ENCODE measurements around the gene BICC1.

Gene BICC1

DNA sequence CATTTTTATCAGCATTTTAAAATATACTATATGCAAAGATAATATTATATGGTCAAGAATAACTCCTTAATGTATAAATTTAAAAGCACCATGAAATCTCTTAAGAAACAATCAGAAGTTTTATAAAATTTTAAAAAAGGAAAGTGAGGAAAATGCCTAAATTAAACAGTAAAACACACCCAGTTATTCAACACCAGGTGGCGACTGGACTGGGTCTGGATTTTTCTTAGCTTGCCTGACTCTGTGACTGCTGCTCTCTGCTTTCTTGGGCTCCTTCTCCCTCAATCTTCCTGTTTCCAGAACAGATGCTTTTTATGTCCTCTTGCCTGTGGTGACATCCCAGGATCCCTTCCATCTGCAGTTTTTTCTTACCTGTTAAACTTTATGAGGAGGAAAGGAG, 200.3 kb downstream of the BICC1 start:
- no peak for ATAC-seq

DNA sequence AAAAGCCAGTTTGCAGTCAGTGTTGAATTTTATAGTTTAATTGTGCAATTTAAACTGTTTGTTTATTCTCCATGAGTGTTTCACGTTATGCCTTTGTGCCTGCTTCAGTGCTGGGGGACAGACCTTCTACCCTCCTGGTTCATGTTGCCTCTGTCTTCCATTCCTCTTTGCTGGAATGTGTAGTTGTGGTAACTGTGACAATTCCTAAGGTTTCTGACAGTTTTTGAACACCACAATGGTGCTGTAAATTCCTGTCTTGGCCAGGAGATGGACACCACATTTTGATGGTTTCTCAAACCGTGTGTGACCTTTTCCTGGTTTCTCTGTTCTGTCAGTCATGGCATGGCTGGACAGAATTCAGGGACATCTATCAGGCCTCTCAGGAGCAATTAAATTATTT, 201.7 kb downstream of the BICC1 start:
- ATAC-seq: no peak

DNA sequence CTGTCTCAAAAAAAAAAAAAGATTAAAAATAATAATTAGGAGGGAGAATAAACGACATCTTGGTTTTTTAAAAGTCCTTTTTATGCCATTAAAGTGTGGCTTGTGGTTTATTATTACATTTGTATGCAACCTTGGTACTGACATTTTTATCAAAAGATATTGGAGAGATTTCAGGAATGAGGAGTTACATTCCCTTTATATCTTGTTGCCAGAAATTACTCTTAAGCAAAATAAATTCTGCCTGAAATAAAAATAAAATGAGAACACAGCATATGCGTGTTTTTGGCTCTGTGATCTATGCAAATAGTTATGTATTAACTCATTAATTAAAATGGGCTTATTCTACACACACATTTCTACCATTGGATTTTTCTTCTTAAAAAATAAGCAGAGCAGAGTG, 202.4 kb downstream of the BICC1 start:
- no peak for ATAC-seq

DNA sequence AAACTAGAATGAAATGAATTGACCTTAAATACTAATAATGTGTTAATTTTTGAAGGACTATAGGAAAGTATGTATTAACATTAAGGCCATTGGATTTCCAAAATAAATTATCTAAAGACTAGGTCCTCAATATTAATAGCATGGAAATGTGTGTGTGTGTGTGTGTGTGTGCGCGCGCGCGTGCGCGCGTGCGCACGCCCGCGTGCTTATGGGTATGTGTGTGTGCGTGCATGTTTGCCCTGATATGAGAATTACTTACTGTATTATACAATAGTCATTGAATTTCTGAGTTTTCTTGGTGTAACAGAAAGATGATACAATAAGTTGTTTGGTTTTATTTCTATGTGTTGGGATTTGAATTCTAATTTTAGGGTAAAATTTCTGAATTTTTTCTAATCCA, 205.9 kb downstream of the BICC1 start:
- ATAC-seq: no peak

DNA sequence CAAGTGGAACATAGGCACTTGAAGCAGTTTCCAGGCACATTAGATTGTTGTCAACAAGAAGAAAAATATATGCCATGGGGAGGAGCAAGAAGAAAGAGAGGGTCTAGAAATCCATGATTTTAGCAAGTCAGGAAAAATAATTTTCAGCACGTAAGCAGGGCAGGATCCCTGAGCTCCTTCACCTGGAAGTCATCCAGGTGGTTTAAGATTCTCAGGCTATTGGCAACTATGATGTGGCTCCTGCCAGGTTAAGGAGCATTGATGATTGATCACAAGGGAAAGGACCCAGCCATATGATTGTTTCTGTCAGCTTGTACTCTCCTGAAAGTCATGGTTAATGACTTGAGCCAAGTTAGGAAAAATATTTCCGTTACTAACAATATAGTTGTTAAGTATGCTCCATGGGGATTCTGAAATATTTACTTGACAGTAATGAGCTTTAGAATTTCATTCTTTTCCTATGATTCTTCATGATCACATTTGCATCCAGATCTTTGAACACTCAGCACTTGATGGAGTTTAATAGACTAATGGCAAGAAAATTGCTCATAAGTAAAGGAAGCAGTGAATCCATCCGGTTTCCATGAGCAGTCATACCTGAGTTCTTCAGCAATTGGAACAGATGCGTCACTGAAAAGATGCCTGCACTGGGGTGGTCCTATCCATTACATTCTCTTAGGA, 209.1 kb downstream of the BICC1 start:
- ATAC-seq: no peak

DNA sequence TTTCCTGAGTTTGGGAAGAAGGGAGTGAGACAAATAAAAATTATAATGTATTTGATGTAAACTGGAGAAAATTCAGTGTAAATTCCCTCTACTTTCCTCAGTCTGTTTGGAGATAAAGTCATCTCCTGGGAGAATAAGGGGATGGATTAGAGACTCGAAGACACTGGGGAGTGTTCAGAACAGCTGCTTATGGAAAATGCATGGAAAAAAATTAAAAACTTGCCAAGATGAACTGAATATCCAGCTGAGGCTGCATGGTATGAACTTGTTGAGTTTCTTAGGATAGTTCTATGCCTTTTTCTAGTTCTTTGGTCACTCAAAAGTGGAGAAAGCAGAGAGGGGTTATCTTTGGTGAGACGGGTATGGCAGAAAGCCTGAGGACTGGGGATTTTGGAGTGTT, 210.5 kb downstream of the BICC1 start:
- no peak for ATAC-seq

DNA sequence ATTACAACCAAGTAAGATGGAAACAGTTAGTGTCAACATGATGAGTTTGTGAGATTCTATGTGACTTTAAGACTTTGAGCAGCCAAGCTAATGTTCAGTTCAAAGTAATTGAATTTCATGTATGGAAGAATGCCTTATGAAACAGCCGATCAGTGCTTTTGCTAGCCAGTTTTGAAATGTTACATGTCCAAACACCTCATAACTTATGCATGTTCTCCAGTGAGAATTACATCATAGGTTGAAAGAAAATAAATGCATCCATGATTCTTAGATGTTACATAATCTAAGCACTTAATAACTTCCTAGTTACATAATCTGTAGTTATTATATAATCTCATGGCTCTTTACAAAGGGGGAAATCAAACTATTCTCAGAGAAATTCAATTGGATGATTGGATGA, 211.3 kb downstream of the BICC1 start:
- ATAC-seq: no peak

DNA sequence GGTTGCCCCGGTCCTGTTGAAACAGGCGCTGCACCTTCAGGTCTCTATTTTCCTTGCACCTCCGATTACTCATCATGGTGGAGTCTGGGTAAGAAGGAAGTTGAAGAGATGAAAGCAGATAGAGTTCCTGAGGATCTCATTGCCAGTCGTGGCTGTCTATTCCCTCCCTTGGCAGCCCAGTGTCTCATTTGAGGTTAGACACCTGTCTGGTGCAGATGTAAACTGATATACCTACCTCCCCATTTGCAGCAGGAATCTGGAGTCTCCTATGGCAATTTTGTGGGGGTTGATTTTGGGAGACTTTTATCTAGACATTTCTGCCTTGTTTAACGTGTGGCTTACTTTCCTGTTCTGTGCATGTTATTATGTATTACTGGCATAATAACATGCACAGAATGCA, 212.1 kb downstream of the BICC1 start:
- no peak for ATAC-seq

DNA sequence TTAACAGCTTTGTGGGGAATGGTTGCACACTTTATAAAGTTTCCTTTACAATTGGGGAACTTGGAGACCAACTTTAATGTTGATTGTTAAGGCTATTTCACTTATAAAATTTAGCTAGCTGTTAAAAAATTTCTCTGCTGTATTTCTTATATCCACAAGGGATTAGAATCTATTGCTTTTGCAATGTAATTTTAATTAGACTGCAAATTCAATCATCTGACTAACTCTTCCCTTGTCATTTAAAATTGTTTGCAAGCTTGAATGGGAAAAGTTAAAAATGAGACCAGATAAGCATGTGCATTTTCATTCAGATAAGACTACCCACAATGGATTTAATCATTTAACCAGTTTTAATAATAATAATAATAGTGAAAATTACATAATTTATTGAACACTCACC, 213.2 kb downstream of the BICC1 start:
- ATAC-seq: no peak

DNA sequence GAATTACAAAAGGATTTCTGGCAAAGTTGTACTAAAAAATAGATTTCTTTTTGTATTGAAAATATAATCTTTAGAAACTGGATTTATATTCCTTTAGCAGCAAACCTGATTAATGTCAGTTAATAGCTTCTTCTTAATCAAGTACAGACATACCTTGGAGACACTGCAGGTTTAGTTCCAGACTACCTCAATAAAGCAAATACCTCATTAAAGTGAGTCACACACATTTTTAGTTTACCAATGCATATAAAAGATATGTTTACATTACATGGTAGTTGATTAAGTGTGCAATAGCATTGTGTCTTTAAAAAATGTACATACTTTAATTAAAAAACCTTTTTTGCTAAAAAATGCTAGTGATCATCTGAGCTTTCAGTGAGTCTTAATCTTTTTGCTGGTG, 215.0 kb downstream of the BICC1 start:
- no peak for ATAC-seq

DNA sequence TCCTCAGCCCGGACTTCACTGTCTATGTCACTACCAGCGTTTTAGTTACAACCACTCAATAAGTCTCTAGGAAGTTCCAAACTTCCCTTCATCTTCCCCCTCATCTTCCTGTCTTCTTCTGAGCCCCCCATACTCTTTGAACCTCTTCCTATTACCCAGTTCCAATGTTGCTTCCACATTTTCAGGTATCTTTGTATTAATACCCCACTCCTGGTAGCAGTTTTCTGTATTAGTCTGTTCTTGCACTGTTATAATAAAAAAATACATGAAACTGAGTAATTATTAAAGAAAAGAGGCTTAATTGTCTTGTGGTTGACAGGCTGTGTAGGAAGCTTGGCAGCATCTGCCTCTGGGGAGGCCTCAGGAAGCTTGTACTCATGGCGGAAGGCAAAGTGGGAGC, 218.6 kb downstream of the BICC1 start:
- no peak for ATAC-seq

DNA sequence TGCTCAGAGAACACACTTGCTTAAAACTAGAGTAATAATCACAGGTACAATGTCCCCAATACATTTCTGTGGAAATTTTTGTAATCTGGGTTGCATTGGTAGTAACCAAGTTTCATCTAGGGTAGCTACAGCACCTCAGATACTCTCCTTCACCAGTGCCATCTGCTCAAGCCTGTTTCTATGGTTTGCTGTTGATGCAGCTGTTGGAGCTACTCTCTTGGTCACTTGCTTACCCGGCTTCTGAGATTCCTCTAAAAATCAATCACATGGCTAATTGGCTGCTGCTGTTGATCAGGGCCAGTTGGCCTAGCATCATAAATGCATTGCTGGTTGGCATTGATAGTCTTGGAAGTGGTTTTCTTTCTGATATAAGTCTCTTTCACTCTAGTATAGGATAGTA, 220.8 kb downstream of the BICC1 start:
- no peak for ATAC-seq

DNA sequence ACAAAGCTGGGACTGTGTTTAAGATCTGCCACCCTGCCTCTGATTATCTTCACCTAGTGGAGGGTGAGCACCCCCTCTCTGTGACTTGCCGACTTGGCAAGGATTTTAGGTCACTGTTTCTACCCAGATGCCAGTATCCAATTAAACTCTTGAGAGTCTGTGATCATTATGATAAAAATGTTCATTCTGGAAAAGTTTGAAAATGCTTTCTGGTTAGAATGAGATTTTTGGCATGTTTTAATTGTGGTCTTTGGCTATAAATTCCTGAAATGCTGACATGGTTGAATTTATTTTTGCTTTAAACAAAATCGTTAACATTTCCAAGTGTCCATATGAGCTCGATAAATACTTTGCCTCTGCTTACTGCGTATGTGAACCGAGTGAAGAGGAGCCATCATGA, 221.4 kb downstream of the BICC1 start:
- no peak for ATAC-seq

DNA sequence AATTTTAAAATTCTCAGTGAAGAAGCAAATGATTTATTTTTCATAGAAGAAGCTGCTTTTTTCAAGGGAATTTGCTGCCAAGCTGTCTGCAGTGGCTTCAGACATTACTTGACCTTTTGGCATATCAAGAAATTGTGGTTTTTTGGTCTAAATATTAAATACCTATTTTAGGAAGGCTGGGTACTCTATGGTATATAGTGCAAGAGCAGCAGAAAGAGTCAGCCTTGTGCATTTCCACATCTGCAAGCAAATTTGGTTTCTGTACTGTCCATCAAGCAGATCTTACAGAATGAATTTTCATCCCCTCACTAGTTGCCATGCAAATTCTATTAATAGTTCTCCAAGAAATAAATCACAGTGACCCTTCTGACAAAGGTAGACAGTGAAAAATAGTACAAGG, 222.0 kb downstream of the BICC1 start:
- no peak for ATAC-seq

DNA sequence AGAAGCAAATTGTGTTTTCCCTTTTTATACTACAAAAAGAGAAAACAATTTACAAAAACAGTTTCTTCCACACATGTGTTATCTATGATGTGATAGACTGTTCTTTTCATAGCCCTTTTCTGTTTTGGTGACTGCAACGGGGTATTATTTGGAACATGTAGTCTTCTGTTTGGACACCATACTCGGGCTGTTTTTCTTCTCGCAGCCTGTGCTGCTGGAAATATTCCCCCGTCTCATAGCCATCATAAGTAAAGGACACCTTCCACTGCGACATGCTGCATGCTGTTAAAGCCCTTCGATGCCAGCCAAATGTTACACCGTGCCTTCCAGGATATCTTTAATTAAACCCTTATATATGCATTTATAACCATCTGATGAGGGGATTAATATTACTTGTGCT, 222.4 kb downstream of the BICC1 start:
- no peak for ATAC-seq

DNA sequence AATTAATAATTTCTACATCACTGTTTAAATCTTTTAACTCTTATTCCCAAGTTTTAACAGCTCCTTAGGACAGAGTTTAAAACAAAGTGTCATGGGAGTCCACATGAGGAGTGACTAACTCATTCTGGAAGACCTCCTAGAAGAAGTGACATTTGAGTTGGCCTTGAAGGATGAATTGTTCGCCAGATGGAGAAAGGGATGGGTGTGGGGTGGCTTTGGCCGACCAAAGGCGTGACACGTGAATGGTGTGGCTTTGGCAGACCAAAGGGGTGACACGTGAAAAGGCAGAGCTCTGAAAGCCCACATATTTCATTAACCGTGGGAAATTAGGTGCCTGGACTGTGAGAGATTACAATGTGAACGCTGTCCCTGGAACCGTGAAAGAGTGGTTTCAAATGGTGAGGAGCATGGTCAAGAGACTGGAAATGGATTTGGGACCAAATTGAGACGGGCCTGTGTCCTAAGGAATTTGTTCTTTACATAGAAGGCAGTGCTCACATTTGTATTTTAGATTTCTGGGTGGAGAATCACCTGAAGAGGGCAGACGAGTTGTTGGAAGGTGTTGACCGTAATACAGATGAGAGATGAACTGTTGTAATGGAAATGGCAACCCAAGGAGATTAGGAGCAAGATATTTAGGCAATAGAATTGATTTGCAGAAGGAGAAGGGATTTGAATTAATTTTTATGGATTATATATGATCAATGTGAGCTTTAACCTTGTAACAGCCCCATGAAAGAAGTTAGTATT, 228.1 kb downstream of the BICC1 start:
- ATAC-seq: no peak

DNA sequence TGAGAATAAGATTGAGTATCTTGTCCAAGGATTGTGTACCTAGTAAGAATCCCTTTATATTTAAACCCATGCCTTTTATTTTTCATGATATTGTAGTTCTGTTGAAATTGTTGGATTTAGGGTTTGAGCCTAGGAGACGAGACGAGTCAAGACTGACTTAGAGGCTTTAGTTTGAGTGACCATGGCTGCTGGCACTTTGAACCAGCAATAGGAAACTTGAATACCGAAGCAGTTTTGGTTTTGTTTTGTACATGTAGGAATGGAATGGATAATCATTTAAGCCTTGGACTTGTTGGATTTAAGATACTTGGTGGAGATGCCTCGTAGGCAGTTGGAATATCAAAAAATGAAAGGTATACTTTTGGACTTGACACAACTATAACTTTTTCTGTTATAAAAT, 229.0 kb downstream of the BICC1 start:
- no peak for ATAC-seq

DNA sequence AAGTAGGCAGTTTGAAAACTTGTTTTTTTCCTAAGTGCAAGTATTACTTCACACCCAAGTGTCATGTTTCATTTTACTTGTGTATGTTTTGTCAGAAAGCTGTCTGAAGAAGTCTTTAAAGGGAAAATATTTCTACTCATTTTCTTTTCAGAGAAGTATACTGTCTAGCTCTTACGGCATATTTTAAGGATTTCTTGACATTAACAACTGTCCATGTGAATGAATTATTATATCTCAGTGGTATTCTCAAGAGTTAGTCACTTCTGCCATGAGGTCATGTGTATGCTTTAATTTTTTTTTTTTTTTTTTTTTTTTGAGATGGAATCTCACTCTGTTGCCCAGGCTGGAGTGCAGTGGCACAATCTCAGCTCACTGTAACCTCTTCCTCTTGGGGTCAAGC, 229.5 kb downstream of the BICC1 start:
- ATAC-seq: no peak

DNA sequence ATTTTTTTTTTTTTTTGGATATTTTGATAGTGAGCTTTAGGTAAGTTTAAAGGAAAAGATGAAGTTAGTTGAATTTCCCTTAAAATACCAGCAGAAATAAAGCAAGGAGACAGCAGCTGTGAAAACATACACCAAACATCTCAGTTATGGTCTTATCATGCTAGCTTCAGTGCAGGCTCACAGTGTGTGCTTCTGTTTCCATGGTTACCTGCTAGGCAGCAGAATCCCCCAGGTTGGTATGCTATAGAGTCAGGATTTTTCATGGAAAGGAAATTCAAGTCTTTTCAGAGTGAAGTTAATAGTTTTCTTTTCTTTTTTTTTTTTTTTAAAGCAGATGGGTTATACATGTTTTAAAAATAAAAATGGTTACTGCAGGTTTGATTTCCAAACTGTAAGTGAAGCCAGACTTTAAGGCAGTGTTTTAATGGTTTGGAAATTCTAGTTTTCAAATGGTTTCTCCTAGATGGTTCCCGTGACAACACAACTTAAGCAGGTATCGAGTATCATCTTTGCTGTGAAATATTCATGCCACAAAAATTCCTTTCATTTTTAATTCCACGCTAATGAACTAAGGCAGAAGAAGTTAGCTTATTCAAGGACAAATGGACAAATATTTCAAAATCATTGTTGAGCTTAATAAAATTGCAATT, 230.9 kb downstream of the BICC1 start:
- ATAC-seq: no peak

DNA sequence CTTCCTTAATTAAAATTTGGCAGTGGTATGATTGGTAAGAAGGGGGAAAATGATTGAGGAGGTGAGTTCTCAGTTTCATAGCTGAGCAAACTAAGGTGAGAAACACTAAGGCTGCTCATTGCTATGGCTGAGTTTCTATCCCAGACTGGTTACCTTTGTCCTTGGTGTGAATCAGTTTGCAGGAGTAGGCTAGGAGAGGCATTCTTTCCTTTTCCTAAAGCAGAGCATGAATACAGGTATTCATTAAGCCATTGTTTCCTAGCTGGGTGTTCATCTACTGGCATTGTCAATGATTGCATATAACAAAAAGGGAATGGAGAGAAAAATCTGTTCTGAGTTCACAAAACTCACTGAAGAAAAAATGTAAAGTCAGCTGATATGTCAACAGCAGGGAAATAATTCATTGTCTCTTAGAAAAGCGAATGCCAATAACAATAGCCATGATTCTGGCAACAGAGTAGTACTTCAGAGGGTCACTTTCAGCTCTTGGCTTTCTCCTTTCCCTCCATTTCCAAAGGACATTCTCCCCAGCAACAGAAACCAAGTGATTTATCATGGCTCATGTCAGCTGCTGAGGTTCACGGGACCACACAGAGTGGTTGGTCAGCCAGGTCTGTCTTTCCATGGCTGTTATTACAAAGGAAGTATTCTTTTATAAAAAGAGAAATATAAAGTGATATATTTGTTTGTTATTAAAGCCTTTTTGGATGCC, 234.0 kb downstream of the BICC1 start:
- ATAC-seq: no peak

DNA sequence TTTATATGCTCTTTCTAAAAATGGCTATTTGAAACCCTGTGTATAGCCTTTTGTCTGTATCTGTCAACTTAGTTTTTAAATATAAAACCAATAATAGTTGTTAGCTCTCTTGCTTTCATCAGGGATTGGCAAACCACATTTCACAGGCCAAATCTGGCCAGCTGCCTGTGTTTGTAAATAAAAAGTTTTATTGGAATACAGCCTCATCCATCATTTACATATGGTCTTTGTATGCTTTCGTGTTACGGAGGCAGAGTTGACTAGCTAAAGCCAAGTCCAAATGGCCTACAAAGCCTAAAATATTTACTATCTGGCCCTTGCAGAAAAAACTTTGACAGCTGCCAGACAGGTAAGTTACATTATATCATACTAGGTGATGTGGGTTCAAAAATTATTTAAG, 235.0 kb downstream of the BICC1 start:
- no peak for ATAC-seq

DNA sequence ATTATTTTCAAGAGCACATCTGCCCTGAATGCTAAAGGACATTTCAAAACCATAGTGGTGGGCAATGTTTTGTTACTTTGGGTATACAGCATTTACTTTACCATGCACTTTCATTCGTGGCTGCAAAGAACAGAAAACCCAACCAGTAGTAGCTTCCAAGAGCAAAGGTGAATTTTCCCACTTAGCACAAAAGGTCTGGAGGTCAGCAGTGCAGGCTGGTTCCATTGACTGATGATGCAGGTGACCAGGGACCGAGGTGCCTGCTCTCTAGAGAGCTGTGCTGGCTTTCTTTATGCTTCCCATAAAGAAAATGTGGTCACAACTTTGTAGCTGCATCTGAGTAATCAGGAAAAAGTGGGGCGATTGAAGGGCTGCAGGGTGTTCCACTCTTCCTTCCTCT, 240.0 kb downstream of the BICC1 start:
- no peak for ATAC-seq

DNA sequence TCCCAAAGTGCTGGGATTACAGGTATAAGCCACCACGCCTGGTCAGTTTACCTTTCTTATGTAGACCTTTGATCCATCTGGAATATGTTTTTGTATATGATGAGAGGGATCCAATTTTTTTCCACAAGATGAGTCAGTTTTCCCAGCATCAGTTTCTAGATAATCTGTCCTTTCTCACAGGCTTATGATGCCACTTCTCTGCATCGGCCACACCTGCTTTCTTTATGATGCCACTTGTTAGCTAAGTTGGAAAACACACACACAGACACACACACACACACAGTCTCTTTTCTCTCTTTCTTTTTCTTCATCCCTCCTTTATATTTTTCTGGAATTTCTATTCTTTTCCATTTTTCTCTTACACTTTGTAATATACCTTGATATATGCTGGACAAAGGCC, 240.8 kb downstream of the BICC1 start:
- ATAC-seq: no peak
